A549 (cell line): ENCODE data around the gene ELFN1. TPM values are rescaled to one million over a fixed set of nuclear protein-coding genes. Genes with fewer than 3 reads are reported as not detected.

Source experiments
- ATAC-seq, 2 experiments: fragments of 200-7000 bp in 1 of 2; fragments of >200 bp in 1 of 2; cut with Nextera tagmentation in 1 of 2; cut with Tn5 transposase in 1 of 2; 3 replicates each; pipeline versions ENCODE4 v1.8.0 to v1.9.1; 2018 to 2020; ENCODE audit warnings: mild to moderate bottlenecking in 1 of 2, moderate library complexity in 1 of 2
- CTCF ChIA-PET: fragments of 300-600 bp; sonication (Branson Sonifier 250); formaldehyde crosslinking; extraction: SDS; loops from one replicate; lab custom pipeline; 2021; ENCODE audit warnings: antibody characterized with exemption, inconsistent platforms; lab: Yijun Ruan, JAX
- POLR2A ChIA-PET: fragments of 350-600 bp; formaldehyde crosslinking; extraction: SDS; loops from one replicate; lab custom pipeline; 2021; ENCODE audit warnings: antibody characterized with exemption, inconsistent platforms; lab: Yijun Ruan, JAX
- DNase-seq, 2 experiments: peaks; one replicate each; pipeline versions ENCODE4 v3.0.0 to v3.0.0-alpha.2; 2011 to 2016; ENCODE audit warnings: low read depth in 1 of 2, low spot score in 1 of 2
- FAIRE-seq: peaks from 2 replicates; lab custom pipeline; 2011; peaks lifted over from hg19 to GRCh38; lab: Jason Lieb, UNC
- H3K27ac ChIP-seq, 2 experiments: fragments of >200 bp; sonication (Bioruptor Twin); formaldehyde crosslinking; 3 replicates each; pipeline ENCODE4 v1.5.1; 2016 to 2017
- H3K4me1 ChIP-seq: fragments of >200 bp; sonication (Bioruptor Twin); formaldehyde crosslinking; 3 replicates; pipeline ENCODE4 v1.6.1; 2016
- H3K4me2 ChIP-seq: fragments of >200 bp; sonication (Bioruptor Twin); formaldehyde crosslinking; 3 replicates; pipeline ENCODE4 v1.6.1; 2016
- H3K4me3 ChIP-seq: fragments of >200 bp; sonication (Bioruptor Twin); formaldehyde crosslinking; 3 replicates; pipeline ENCODE4 v1.5.1; 2016
- H3K9me3 ChIP-seq: fragments of >200 bp; sonication (Bioruptor Twin); formaldehyde crosslinking; 3 replicates; pipeline ENCODE4 v1.6.1; 2016
- BHLHE40 ChIP-seq: IDR thresholded peaks from 2 replicates; pipeline ENCODE4 v1.6.1; 2012; ENCODE audit warnings: low read depth, low read length, inconsistent platforms
- CEBPB ChIP-seq, 2 experiments: fragments of >200 bp in 1 of 2; sonication (Bioruptor Twin) in 1 of 2; formaldehyde crosslinking in 1 of 2; IDR thresholded peaks; 2 replicates each; pipeline ENCODE4 v1.6.1; 2012 to 2016
- CHD2 ChIP-seq: fragments of 150-350 bp; IDR thresholded peaks from 2 replicates; pipeline ENCODE4 v1.6.1; 2014; ENCODE audit warnings: low read length; ENCODE audit not compliant: partially characterized antibody
- GATA3 ChIP-seq: IDR thresholded peaks from 2 replicates; pipeline ENCODE4 v1.6.1; 2012; ENCODE audit warnings: borderline replicate concordance
- HDAC2 ChIP-seq: fragments of 200-600 bp; sonication (generic); IDR thresholded peaks from 2 replicates; pipeline ENCODE4 v1.6.1; 2016
- HEYL ChIP-seq: fragments of 250-450 bp; sonication (Bioruptor Pico); IDR thresholded peaks from 2 replicates; pipeline ENCODE4 v1.8.0; 2021; ENCODE audit warnings: mild to moderate bottlenecking, moderate library complexity
- JUN ChIP-seq, 2 experiments: fragments of >200 bp; sonication (Bioruptor Twin); formaldehyde crosslinking; IDR thresholded peaks; 2 replicates in 1 of 2; 3 replicates in 1 of 2; pipeline ENCODE4 v1.6.1; 2016 to 2017
- KDM1A ChIP-seq: fragments of 200-600 bp; sonication (generic); IDR thresholded peaks from 2 replicates; pipeline ENCODE4 v1.6.1; 2016; ENCODE audit warnings: low read depth, mild to moderate bottlenecking
- MAZ ChIP-seq: fragments of 150-350 bp; IDR thresholded peaks from 2 replicates; pipeline ENCODE4 v1.6.1; 2014; ENCODE audit warnings: antibody characterized with exemption, low read depth, low read length, borderline replicate concordance
- MYC ChIP-seq: IDR thresholded peaks from 2 replicates; pipeline ENCODE4 v1.6.1; 2012; ENCODE audit warnings: mild to moderate bottlenecking, inconsistent platforms, low read length, improper control_type of control experiment, borderline replicate concordance
- NFE2L2 ChIP-seq: fragments of 150-350 bp; conservative IDR thresholded peaks from 2 replicates; pipeline ENCODE4 v1.6.1; 2014; ENCODE audit warnings: low read length
- NPAS2 ChIP-seq: fragments of 250-450 bp; sonication (Bioruptor Pico); IDR thresholded peaks from 2 replicates; pipeline ENCODE4 v1.8.0; 2022; ENCODE audit warnings: mild to moderate bottlenecking, moderate library complexity, borderline replicate concordance
- POLR2A ChIP-seq: IDR thresholded peaks from 2 replicates; pipeline ENCODE4 v1.6.1; 2012; ENCODE audit warnings: mild to moderate bottlenecking, low read length
- TFCP2L1 ChIP-seq: fragments of 250-450 bp; sonication (Bioruptor Pico); IDR thresholded peaks from 2 replicates; pipeline ENCODE4 v1.5.0; 2021; ENCODE audit warnings: mild to moderate bottlenecking
- TP53 ChIP-seq: fragments of 250-450 bp; sonication (Bioruptor Pico); IDR thresholded peaks from 2 replicates; pipeline ENCODE4 v1.5.0; 2021; ENCODE audit warnings: mild to moderate bottlenecking, moderate library complexity
- WGBS: methylation state at CpG from one replicate; pipeline ENCODE4 v1.1.6; 2017; ENCODE audit errors: missing lambda C conversion rate; 5-methylcytosine and 5-hydroxymethylcytosine counted together
- polyA plus RNA-seq, 4 experiments: library from polyadenylated mRNA; depleted of rRNA in 3 of 4; stranded (reverse); fragments of >200 nt; fragmentation: RNase III in 1 of 4; extraction: RNeasy Plus Mini Kit Qiagen cat#74134 plus additional on column Dnase treatment in 1 of 4; gene quantifications; 2 replicates in 3 of 4; 3 replicates in 1 of 4; pipeline ENCODE4 v1.2.3, GENCODE V29; 2011 to 2017
- TF ChIP-seq, protein P1 (sequence below): fragments of >200 bp; sonication (Bioruptor Twin); formaldehyde crosslinking; IDR thresholded peaks from 3 replicates; pipeline ENCODE4 v1.6.1; 2016
- TF ChIP-seq, protein P2 (sequence below): fragments of 250-450 bp; sonication (Bioruptor Pico); IDR thresholded peaks from 2 replicates; pipeline ENCODE4 v1.5.0; 2021; ENCODE audit warnings: mild to moderate bottlenecking, moderate library complexity, borderline replicate concordance

ELFN1 gene
- polyA plus RNA-seq, 2 of the 4 experiments (the other 2 are of a cell fraction): 0.08 to 0.10 TPM

DNA sequence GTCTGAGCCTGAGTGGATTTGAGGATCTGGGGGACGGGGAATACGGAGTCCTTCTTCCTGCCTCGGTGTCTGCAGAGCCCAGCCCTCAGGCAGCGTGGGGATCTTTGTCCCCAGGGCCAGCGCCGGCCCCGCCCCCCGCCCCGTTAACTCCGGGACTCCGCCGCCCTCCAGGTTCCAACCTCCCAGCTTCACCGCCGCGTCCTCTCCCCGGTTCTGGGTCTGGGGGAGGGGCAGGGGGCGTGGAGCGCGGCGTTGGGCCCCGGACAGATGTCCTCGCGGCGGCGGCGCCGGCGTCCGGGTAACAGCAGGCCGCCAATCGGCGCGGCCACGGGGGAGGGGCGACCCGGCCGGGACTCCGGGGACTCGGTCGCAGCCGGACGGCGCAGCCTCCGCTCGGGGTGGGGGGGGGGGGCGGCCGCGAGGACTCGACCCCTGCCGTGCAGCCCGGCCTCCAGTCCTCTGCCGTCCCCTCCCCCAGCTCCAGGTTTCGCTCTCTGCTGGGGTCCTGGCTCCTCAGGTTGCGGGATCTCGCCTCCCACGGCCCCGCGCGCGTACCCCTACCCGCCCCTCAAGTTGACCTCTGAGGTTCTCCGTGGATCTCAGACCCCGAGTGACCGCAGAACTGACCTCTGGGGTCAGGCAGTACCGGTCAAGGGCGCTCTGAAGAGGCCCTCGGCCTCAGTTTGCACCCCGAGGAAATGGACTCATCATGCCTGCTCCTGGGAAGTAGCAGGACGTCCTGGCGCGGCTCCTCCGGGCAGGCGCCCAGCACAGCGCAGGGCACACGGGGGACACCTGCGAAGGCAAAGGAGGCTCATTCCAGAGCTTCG is 2.3 kb upstream of the ELFN1 start:
- TF ChIP-seq NPAS2 (CRISPR knock-in tag) (no peak), JUN (IDR thresholded peaks at IDR 0.05) (no peak), MYC (no peak), HEYL (CRISPR knock-in tag) (no peak), TP53 (CRISPR knock-in tag) (no peak), BHLHE40 (no peak), GATA3 (no peak), POLR2A (no peak), CHD2 (no peak), TFCP2L1 (CRISPR knock-in tag) (no peak), NFE2L2 (no peak), HDAC2 (no peak), CEBPB (IDR thresholded peaks at IDR 0.05) (no peak), KDM1A (no peak)
- TF ChIP-seq, protein P1, sequence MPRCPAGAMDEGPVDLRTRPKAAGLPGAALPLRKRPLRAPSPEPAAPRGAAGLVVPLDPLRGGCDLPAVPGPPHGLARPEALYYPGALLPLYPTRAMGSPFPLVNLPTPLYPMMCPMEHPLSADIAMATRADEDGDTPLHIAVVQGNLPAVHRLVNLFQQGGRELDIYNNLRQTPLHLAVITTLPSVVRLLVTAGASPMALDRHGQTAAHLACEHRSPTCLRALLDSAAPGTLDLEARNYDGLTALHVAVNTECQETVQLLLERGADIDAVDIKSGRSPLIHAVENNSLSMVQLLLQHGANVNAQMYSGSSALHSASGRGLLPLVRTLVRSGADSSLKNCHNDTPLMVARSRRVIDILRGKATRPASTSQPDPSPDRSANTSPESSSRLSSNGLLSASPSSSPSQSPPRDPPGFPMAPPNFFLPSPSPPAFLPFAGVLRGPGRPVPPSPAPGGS: no peak
- TF ChIP-seq, protein P2, sequence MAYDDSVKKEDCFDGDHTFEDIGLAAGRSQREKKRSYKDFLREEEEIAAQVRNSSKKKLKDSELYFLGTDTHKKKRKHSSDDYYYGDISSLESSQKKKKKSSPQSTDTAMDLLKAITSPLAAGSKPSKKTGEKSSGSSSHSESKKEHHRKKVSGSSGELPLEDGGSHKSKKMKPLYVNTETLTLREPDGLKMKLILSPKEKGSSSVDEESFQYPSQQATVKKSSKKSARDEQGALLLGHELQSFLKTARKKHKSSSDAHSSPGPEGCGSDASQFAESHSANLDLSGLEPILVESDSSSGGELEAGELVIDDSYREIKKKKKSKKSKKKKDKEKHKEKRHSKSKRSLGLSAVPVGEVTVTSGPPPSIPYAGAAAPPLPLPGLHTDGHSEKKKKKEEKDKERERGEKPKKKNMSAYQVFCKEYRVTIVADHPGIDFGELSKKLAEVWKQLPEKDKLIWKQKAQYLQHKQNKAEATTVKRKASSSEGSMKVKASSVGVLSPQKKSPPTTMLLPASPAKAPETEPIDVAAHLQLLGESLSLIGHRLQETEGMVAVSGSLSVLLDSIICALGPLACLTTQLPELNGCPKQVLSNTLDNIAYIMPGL (CRISPR knock-in tag): no peak
- Histone ChIP-seq H3K4me1 (peaks cover 35% of the 10 kb centered on the region), H3K4me2 (peak overlapping the region; percentile 99), H3K4me3 (peak overlapping the region; percentile 55), H3K27ac (peak overlapping the region in 1 of 2 experiments; percentile 78; a peak in 1 of 6 replicates), H3K9me3 (no peaks in the 10 kb centered on the region)
- ChIA-PET POLR2A (no interaction called here), CTCF (interaction anchor here (1.2 to 2.2 kb wide), 3 partner anchors 18 to 91 kb away, joined by 3 to 9 read pairs (median 3); no protein-coding TSS in a partner anchor)
- FAIRE-seq: no peak
- no peak for ATAC-seq
- 67% methylated on average over 27 of the region's 77 CpGs for WGBS
- DNase-seq: no peak

GRCh38 chr7:1668396-1669063 is 1.5 kb upstream of the ELFN1 start:
- no peak overlapping the region for H3K4me2 ChIP-seq
- 61% methylated on average over 11 of the region's 20 CpGs for WGBS
- FAIRE-seq (no peak), ATAC-seq (peak; percentile 25 to 47; a peak in 5 of 6 replicates), DNase-seq (peak; percentile 46 to 76)
- ChIA-PET POLR2A (no interaction called here), CTCF (interaction anchor here (0.7 to 2.2 kb wide), 2 partner anchors 40 to 90 kb away, joined by 3 to 9 read pairs; no protein-coding TSS in a partner anchor)
- no peaks in the 10 kb centered on the region for H3K9me3 ChIP-seq
- H3K4me3 ChIP-seq: no peak overlapping the region
- TF ChIP-seq MAZ (no peak), GATA3 (no peak)
- no peak overlapping the region for H3K27ac ChIP-seq
- H3K4me1 ChIP-seq: peaks cover 35% of the 10 kb centered on the region
